GM12878 (cell line): ENCODE data around the gene UNC93B1. TPM values are rescaled to one million over a fixed set of nuclear protein-coding genes. Genes with fewer than 3 reads are reported as not detected.
A peak's percentile ranks its signal among the peaks of the same experiment; 100 is the strongest.

Source experiments
- ATF3 ChIP-seq: IDR thresholded peaks from 2 replicates; pipeline ENCODE4 v1.6.1; 2011; ENCODE audit warnings: low read depth, mild to moderate bottlenecking, low read length, moderate library complexity, borderline replicate concordance; ENCODE audit errors: extremely low read depth
- BHLHE40 ChIP-seq, 2 experiments: fragments of 450-650 bp in 1 of 2; IDR thresholded peaks; 2 replicates each; pipeline ENCODE4 v1.6.1; 2011 to 2017; ENCODE audit warnings: low read depth in 2 of 2, borderline replicate concordance in 1 of 2, improper control_type of control experiment in 1 of 2, low read length in 1 of 2, mild to moderate bottlenecking in 1 of 2
- BMI1 ChIP-seq: fragments of 450-650 bp; IDR thresholded peaks from 2 replicates; pipeline ENCODE4 v1.6.1; 2016; ENCODE audit warnings: mild to moderate bottlenecking, moderate library complexity, borderline replicate concordance
- FOXM1 ChIP-seq: IDR thresholded peaks from 2 replicates; pipeline ENCODE4 v1.6.1; 2012; ENCODE audit warnings: low read depth, mild to moderate bottlenecking, inconsistent platforms, low read length, moderate library complexity
- MEF2A ChIP-seq: IDR thresholded peaks from 2 replicates; pipeline ENCODE4 v1.6.1; 2011; ENCODE audit warnings: low read depth, mild to moderate bottlenecking, low read length, moderate library complexity; ENCODE audit not compliant: insufficient read depth
- NFYA ChIP-seq: IDR thresholded peaks from 2 replicates; pipeline ENCODE4 v1.6.1; 2011; ENCODE audit warnings: low read depth, mild to moderate bottlenecking, low read length, improper control_type of control experiment, borderline replicate concordance
- PBX3 ChIP-seq: IDR thresholded peaks from 2 replicates; pipeline ENCODE4 v1.6.1; 2011; ENCODE audit warnings: mild to moderate bottlenecking, low read depth, low read length, moderate library complexity; ENCODE audit not compliant: insufficient replicate concordance
- POU2F2 ChIP-seq: IDR thresholded peaks from 3 replicates; pipeline ENCODE4 v1.6.1; 2011; ENCODE audit warnings: low read depth, mild to moderate bottlenecking, low read length, borderline replicate concordance
- RFX5 ChIP-seq: IDR thresholded peaks from 2 replicates; pipeline ENCODE4 v1.6.1; 2011; ENCODE audit warnings: low read depth, low read length, improper control_type of control experiment
- SPI1 ChIP-seq: IDR thresholded peaks from 2 replicates; pipeline ENCODE4 v1.6.1; 2011; ENCODE audit warnings: low read depth, mild to moderate bottlenecking, low read length, moderate library complexity, borderline replicate concordance; ENCODE audit not compliant: insufficient read depth
- SREBF2 ChIP-seq: IDR thresholded peaks from 2 replicates; pipeline ENCODE4 v1.6.1; 2012; ENCODE audit warnings: mild to moderate bottlenecking, low read length
- STAT1 ChIP-seq: fragments of 450-650 bp; conservative IDR thresholded peaks from 2 replicates; pipeline ENCODE4 v1.6.1; 2014; ENCODE audit warnings: antibody characterized with exemption, mild to moderate bottlenecking
- STAT3 ChIP-seq: IDR thresholded peaks from 2 replicates; pipeline ENCODE4 v1.6.1; 2011; ENCODE audit warnings: low read depth, low read length, improper control_type of control experiment
- TARDBP ChIP-seq: IDR thresholded peaks from 2 replicates; pipeline ENCODE4 v1.6.1; 2016; ENCODE audit warnings: borderline replicate concordance
- TCF3 ChIP-seq: IDR thresholded peaks from 2 replicates; pipeline ENCODE4 v1.6.1; 2012; ENCODE audit warnings: low read depth, mild to moderate bottlenecking, low read length, borderline replicate concordance; ENCODE audit not compliant: insufficient read depth
- USF2 ChIP-seq: IDR thresholded peaks from 2 replicates; pipeline ENCODE4 v1.6.1; 2011; ENCODE audit warnings: low read depth, low read length, improper control_type of control experiment, borderline replicate concordance
- WRNIP1 ChIP-seq: IDR thresholded peaks from 2 replicates; pipeline ENCODE4 v1.6.1; 2011; ENCODE audit warnings: low read depth, low read length, improper control_type of control experiment, borderline replicate concordance
- YBX1 ChIP-seq: fragments of 450-650 bp; IDR thresholded peaks from 2 replicates; pipeline ENCODE4 v1.6.1; 2016; ENCODE audit warnings: antibody characterized with exemption
- ZNF24 ChIP-seq: fragments of 450-650 bp; IDR thresholded peaks from 2 replicates; pipeline ENCODE4 v1.6.1; 2017; ENCODE audit warnings: antibody characterized with exemption, mild to moderate bottlenecking
- polyA plus RNA-seq, 11 experiments: library from polyadenylated mRNA; depleted of rRNA in 4 of 11; unstranded in 6 of 11; stranded (reverse) in 5 of 11; fragments of >200 nt; fragmentation: Nextera tagmentation in 4 of 11; fragmentation: Illumina TruSeq in 1 of 11; extraction: Ambion mirVana in 4 of 11; extraction: Trizol in 1 of 11; gene quantifications; 1 replicate in 1 of 11; 2 replicates in 10 of 11; pipeline versions ENCODE4 v1.2.1 to v1.2.3, GENCODE V29; 2011 to 2016; ENCODE audit warnings: inconsistent platforms in 2 of 11, missing spikeins in 2 of 11, low read depth in 1 of 11
- total RNA-seq, 4 experiments: library from RNA; depleted of rRNA in 3 of 4; stranded (reverse); fragments of >200 nt in 3 of 4; fragmentation: Illumina TruSeq in 1 of 4; extraction: Trizol in 1 of 4; gene quantifications; 2 replicates each; pipeline versions ENCODE4 v1.2.1 to v1.2.3, GENCODE V29; 2013 to 2021
- TF ChIP-seq, protein P1 (sequence below): fragments of 450-650 bp; formaldehyde crosslinking; IDR thresholded peaks from 2 replicates; pipeline ENCODE4 v1.5.0; 2022; ENCODE audit warnings: mild to moderate bottlenecking, missing genetic modification characterization
- TF ChIP-seq, protein P2 (sequence below): IDR thresholded peaks from 2 replicates; pipeline ENCODE4 v1.6.1; 2012; ENCODE audit warnings: low read depth, low read length, improper control_type of control experiment

Gene UNC93B1
- total and polyA plus RNA-seq, 10 of the 15 experiments (the other 5 are each of a cell fraction or from before 2014, with no cell fraction given): 1.3 to 79.7 (median 36.3) TPM

DNA sequence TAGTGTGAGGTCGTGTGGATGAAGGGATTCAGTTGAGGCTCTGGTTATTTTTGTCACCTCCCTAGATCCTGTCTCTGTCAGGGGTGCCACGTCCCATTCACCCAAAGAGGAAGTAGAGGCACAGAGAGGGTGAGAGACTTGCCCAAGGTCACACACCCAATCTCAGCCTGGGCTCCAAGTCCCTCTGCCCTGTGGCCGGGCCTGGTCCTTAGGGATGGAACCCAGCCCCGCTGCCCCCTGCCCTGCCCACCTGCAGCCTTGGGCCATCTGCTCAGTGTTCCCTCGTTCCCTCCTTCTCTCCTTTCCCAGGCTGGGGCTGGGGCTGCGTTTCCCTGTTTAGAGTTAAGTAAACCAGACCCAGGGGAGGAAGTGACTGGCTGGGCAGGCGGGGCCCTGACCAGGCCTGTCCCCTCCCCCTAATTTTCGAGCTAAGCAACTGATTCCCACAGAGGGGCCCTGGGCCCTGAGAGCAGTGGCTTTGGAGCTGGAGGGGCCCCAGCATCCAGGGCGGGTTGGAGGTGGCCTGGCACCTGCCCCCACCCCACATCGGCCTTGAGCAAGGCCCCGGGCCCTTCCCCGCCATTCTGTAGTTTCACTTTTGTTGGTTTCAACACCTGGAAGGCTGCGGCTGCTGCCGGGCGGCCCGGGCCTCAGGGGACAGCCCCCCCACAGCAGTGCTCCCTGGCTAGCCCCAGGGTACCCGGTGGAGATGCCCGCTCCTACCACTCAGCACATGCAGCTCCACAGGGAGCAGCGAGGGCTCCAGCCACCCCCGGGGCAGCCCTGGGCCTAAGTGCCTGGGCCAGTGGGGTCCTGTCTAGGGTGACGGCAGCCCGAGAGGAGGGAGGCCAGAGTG is 36.4 kb upstream of the UNC93B1 start (continued):
- TF ChIP-seq WRNIP1: no peak
- TF ChIP-seq, protein P1, sequence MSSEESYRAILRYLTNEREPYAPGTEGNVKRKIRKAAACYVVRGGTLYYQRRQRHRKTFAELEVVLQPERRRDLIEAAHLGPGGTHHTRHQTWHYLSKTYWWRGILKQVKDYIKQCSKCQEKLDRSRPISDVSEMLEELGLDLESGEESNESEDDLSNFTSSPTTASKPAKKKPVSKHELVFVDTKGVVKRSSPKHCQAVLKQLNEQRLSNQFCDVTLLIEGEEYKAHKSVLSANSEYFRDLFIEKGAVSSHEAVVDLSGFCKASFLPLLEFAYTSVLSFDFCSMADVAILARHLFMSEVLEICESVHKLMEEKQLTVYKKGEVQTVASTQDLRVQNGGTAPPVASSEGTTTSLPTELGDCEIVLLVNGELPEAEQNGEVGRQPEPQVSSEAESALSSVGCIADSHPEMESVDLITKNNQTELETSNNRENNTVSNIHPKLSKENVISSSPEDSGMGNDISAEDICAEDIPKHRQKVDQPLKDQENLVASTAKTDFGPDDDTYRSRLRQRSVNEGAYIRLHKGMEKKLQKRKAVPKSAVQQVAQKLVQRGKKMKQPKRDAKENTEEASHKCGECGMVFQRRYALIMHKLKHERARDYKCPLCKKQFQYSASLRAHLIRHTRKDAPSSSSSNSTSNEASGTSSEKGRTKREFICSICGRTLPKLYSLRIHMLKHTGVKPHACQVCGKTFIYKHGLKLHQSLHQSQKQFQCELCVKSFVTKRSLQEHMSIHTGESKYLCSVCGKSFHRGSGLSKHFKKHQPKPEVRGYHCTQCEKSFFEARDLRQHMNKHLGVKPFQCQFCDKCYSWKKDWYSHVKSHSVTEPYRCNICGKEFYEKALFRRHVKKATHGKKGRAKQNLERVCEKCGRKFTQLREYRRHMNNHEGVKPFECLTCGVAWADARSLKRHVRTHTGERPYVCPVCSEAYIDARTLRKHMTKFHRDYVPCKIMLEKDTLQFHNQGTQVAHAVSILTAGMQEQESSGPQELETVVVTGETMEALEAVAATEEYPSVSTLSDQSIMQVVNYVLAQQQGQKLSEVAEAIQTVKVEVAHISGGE: no peak
- no peak for TF ChIP-seq ATF3
- no peak for TF ChIP-seq USF2
- TF ChIP-seq ZNF24: no peak
- TF ChIP-seq MEF2A: no peak
- TF ChIP-seq NFYA: no peak
- TF ChIP-seq STAT1: no peak
- TF ChIP-seq TARDBP: no peak
- no peak for TF ChIP-seq FOXM1
- TF ChIP-seq POU2F2: no peak
- TF ChIP-seq SPI1: peak; percentile 80
- no peak for TF ChIP-seq BMI1
- no peak for TF ChIP-seq YBX1
- no peak for TF ChIP-seq RFX5
- no peak for TF ChIP-seq STAT3
- TF ChIP-seq SREBF2: no peak
- TF ChIP-seq, protein P2, sequence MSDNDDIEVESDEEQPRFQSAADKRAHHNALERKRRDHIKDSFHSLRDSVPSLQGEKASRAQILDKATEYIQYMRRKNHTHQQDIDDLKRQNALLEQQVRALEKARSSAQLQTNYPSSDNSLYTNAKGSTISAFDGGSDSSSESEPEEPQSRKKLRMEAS: no peak
- no peak for TF ChIP-seq PBX3
- peak; percentile 91; the same call in 1 of the 2 replicates for TF ChIP-seq TCF3
- TF ChIP-seq BHLHE40 (IDR thresholded peaks at IDR 0.05; ENCODE audit: borderline replicate concordance in 1 of 2, low read depth in 2 of 2, low read length in 1 of 2): peak in 1 of 2 experiments; percentile 68; a peak in 1 of 4 replicates
